Transverse colon (tissue), 4 donors: ENCODE results near the gene WWOX.

Source experiments
- CTCF ChIP-seq, 5 experiments: fragments of 200-600 bp in 3 of 5; fragments of 450-650 bp in 2 of 5; sonication (generic) in 3 of 5; IDR thresholded peaks; 1 replicate in 2 of 5; 2 replicates in 3 of 5; pipeline ENCODE4 v1.5.1; 2016 to 2017; ENCODE audit warnings: antibody characterized with exemption in 5 of 5, inconsistent platforms in 3 of 5, mild to moderate bottlenecking in 2 of 5, moderate library complexity in 1 of 5
- EP300 ChIP-seq: sonication (generic); formaldehyde crosslinking; IDR thresholded peaks from one replicate; pipeline ENCODE4 v1.6.1; 2017; ENCODE audit warnings: antibody characterized with exemption, low read depth
- POLR2A ChIP-seq: fragments of 450-650 bp; IDR thresholded peaks from one replicate; pipeline ENCODE4 v1.6.1; 2016; ENCODE audit warnings: antibody characterized with exemption, mild to moderate bottlenecking, moderate library complexity
- POLR2AphosphoS5 ChIP-seq, 3 donors: sonication (generic); formaldehyde crosslinking; IDR thresholded peaks; one replicate each; pipeline ENCODE4 v1.6.1; 2016; ENCODE audit warnings: antibody characterized with exemption in 3 of 3

GRCh38 chr16:78098087-78098486 lies 1.4 kb upstream of the WWOX start:
- TF ChIP-seq POLR2A (no peak), POLR2AphosphoS5 (IDR thresholded peaks at IDR 0.05) (no peak), CTCF (IDR thresholded peaks at IDR 0.05) (no peak), EP300 (no peak)
